Endothelial cell of umbilical vein (primary cell): ENCODE results near the gene COL26A1. TPM values are rescaled to one million over a fixed set of nuclear protein-coding genes. Genes with fewer than 3 reads are reported as not detected.

Experiments
- BruUV-seq: library from RNA; stranded (reverse); fragments of 400-500 nt; replicated peaks from 2 replicates; lab custom pipeline; 2021; lab: Mats Ljungman, UMichigan
- CTCF ChIA-PET: fragments of 300-600, 350-600 bp; sonication (Branson Sonifier 250); formaldehyde crosslinking; loops from one replicate; lab custom pipeline; 2021; ENCODE audit warnings: antibody characterized with exemption, inconsistent platforms; lab: Charles Lee
- POLR2A ChIA-PET: fragments of 300-600, 350-600 bp; sonication (Branson Sonifier 250); formaldehyde crosslinking; loops from one replicate; lab custom pipeline; 2021; ENCODE audit warnings: antibody characterized with exemption, inconsistent platforms; lab: Charles Lee
- DNase-seq: peaks from one replicate; pipeline ENCODE4 v3.0.0-alpha.2; 2011; ENCODE audit warnings: low read depth, low spot score
- FAIRE-seq: peaks from 2 replicates; lab custom pipeline; 2011; peaks lifted over from hg19 to GRCh38; lab: Jason Lieb, UNC
- H2AFZ ChIP-seq: 2 replicates; pipeline ENCODE4 v1.6.0; 2012; ENCODE audit warnings: low read depth, low read length, control low read depth, inconsistent platforms
- H3K27ac ChIP-seq: 2 replicates; pipeline ENCODE4 v1.5.1; 2011; ENCODE audit warnings: low read depth, mild to moderate bottlenecking, control low read depth, low read length, moderate library complexity; ENCODE audit not compliant: insufficient read depth
- H3K27me3 ChIP-seq, 2 experiments: 2 replicates each; pipeline versions ENCODE4 v1.6.0 to v1.6.1; 2011; ENCODE audit warnings: low read length in 2 of 2, mixed read lengths in 1 of 2; ENCODE audit not compliant: control insufficient read depth in 2 of 2, insufficient read depth in 2 of 2
- H3K36me3 ChIP-seq, 2 experiments: 2 replicates in 1 of 2; 3 replicates in 1 of 2; pipeline ENCODE4 v1.5.1; 2011; ENCODE audit warnings: low read length in 2 of 2, mild to moderate bottlenecking in 1 of 2, moderate library complexity in 1 of 2; ENCODE audit not compliant: control insufficient read depth in 2 of 2, insufficient read depth in 2 of 2; ENCODE audit errors: extremely low read depth in 1 of 2
- H3K4me1 ChIP-seq: 3 replicates; pipeline ENCODE4 v1.5.1; 2011; ENCODE audit warnings: mild to moderate bottlenecking, low read length; ENCODE audit not compliant: control insufficient read depth, insufficient read depth; ENCODE audit errors: extremely low read depth
- H3K4me2 ChIP-seq: 2 replicates; pipeline ENCODE4 v1.6.1; 2011; ENCODE audit warnings: low read length, control low read depth, mixed read lengths; ENCODE audit not compliant: insufficient read depth
- H3K4me3 ChIP-seq, 3 experiments: fragments of 200-600 bp in 1 of 3; sonication (generic), shearing (Covaris generic) in 1 of 3; replicated peaks in 1 of 3; 2 replicates each; pipeline ENCODE4 v1.5.1; 2011 to 2016; ENCODE audit warnings: control low read depth in 3 of 3, low read length in 3 of 3, mild to moderate bottlenecking in 2 of 3, inconsistent platforms in 1 of 3, low read depth in 1 of 3, moderate library complexity in 1 of 3; ENCODE audit not compliant: insufficient read depth in 1 of 3
- H3K79me2 ChIP-seq: 2 replicates; pipeline ENCODE4 v1.6.0; 2012; ENCODE audit warnings: low read length, inconsistent platforms; ENCODE audit not compliant: control insufficient read depth, insufficient read depth
- H3K9ac ChIP-seq: replicated peaks from 2 replicates; pipeline ENCODE3; 2011; ENCODE audit warnings: low read length, control low read depth; ENCODE audit not compliant: insufficient read depth; ENCODE audit errors: extremely low read depth
- H3K9me1 ChIP-seq: replicated peaks from 3 replicates; pipeline ENCODE4 v1.6.0; 2011; ENCODE audit warnings: mild to moderate bottlenecking, low read length; ENCODE audit not compliant: control insufficient read depth, insufficient read depth; ENCODE audit errors: extremely low read depth
- H3K9me3 ChIP-seq: replicated peaks from 2 replicates; pipeline ENCODE4 v1.5.1; 2012; ENCODE audit warnings: low read length, inconsistent platforms; ENCODE audit not compliant: control insufficient read depth, insufficient read depth
- H4K20me1 ChIP-seq: replicated peaks from 2 replicates; pipeline ENCODE3; 2011; ENCODE audit warnings: mild to moderate bottlenecking, low read length; ENCODE audit not compliant: control insufficient read depth, insufficient read depth; ENCODE audit errors: extremely low read depth
- CTCF ChIP-seq, 2 donors: IDR thresholded peaks; 1 replicate in 1 of 2; 2 replicates in 1 of 2; pipeline ENCODE4 v1.5.1; 2011; ENCODE audit warnings: low read length in 2 of 2, mild to moderate bottlenecking in 2 of 2, moderate library complexity in 2 of 2, control low read depth in 1 of 2, inconsistent platforms in 1 of 2, low read depth in 1 of 2; ENCODE audit not compliant: insufficient read depth in 1 of 2; ENCODE audit errors: extremely low read depth in 1 of 2
- EZH2 ChIP-seq: IDR thresholded peaks from 2 replicates; pipeline ENCODE4 v1.6.1; 2012; ENCODE audit warnings: borderline replicate concordance, low read depth, mild to moderate bottlenecking, moderate library complexity, low read length, inconsistent platforms; ENCODE audit not compliant: severe bottlenecking
- FOS ChIP-seq: IDR thresholded peaks from 2 replicates; pipeline ENCODE4 v1.6.1; 2011; ENCODE audit warnings: mild to moderate bottlenecking, low read length, moderate library complexity, borderline replicate concordance; ENCODE audit not compliant: insufficient read depth
- JUN ChIP-seq: IDR thresholded peaks from 2 replicates; pipeline ENCODE4 v1.6.1; 2011; ENCODE audit warnings: borderline replicate concordance, low read depth; ENCODE audit not compliant: insufficient read length, insufficient read depth
- MYC ChIP-seq: IDR thresholded peaks from one replicate; pipeline ENCODE4 v1.6.1; 2011; ENCODE audit warnings: mild to moderate bottlenecking, low read depth, low read length
- POLR2A ChIP-seq: IDR thresholded peaks from 2 replicates; pipeline ENCODE4 v1.6.1; 2012; ENCODE audit warnings: low read depth, mild to moderate bottlenecking, control low read depth, low read length
- POLR2AphosphoS5 ChIP-seq: IDR thresholded peaks from 2 replicates; pipeline ENCODE4 v1.6.1; 2012; ENCODE audit warnings: low read depth, mild to moderate bottlenecking, control low read depth, low read length, moderate library complexity; ENCODE audit not compliant: insufficient read depth
- dilution Hi-C: fragments of 300-500 bp; cut with MboI; formaldehyde crosslinking; loops from one replicate; pipeline ENCODE4 v1.15.0; 2019; ENCODE audit warnings: low sequenced_read_pairs; ENCODE audit not compliant: extremely low pct_ligation_motif_present
- intact Hi-C: fragments of 100-400 bp; cut with micrococcal nuclease; formaldehyde crosslinking; loops from one replicate; pipeline ENCODE4 v1.10.0; 2022
- polyA plus RNA-seq, 4 experiments: library from polyadenylated mRNA; depleted of rRNA in 3 of 4; stranded (reverse) in 3 of 4; unstranded in 1 of 4; fragments of >200 nt; gene quantifications; 2 replicates each; pipeline versions ENCODE4 v1.2.1 to v1.2.3, GENCODE V29; 2011 to 2012; ENCODE audit warnings: missing spikeins in 1 of 4
- total RNA-seq: library from RNA; stranded (reverse); gene quantifications from 2 replicates; pipeline ENCODE4 v1.2.3, GENCODE V29; 2021

Gene COL26A1
- total and polyA plus RNA-seq, 2 donors (not counting 3 experiments of a cell fraction or from before 2014, with no cell fraction given): not detected

GRCh38 chr7:101400751-101401150 is 38.1 kb downstream of the COL26A1 start:
- Histone ChIP-seq H2AFZ (no peak overlapping the region), H3K4me3 (no peak overlapping the region), H3K79me2 (no peaks in the 10 kb centered on the region), H3K4me2 (no peak overlapping the region), H3K4me1 (peaks cover 3% of the 10 kb centered on the region), H3K27me3 (peaks cover 8 to 13% of the 10 kb centered on the region in 2 experiments), H3K9ac (no peak overlapping the region), H3K36me3 (no peaks in the 10 kb centered on the region), H3K9me3 (no peaks in the 10 kb centered on the region), H3K9me1 (no peaks in the 10 kb centered on the region), H3K27ac (no peak overlapping the region), H4K20me1 (no peaks in the 10 kb centered on the region)
- DNase-seq: no peak
- intact Hi-C loops: no loop called here
- POLR2A ChIA-PET: no interaction called here
- no peak for FAIRE-seq
- no peak for TF ChIP-seq POLR2AphosphoS5
- TF ChIP-seq MYC: no peak
- BruUV-seq: no TSS peak
- dilution Hi-C loops: no loop called here
- CTCF ChIA-PET: interaction anchor here (1.2 kb wide), 1 partner anchor 11 kb away, joined by 4 read pairs; no protein-coding TSS in a partner anchor

- ChIA-PET CTCF (interaction anchor here (1.2 kb wide), 1 partner anchor 10 kb away, joined by 4 read pairs; no protein-coding TSS in a partner anchor), POLR2A (no interaction called here)
- DNase-seq: no peak
- H3K79me2 ChIP-seq: no peaks in the 10 kb centered on the region
- no peaks in the 10 kb centered on the region for H4K20me1 ChIP-seq
- H3K9ac ChIP-seq: no peak overlapping the region
- BruUV-seq: no TSS peak
- no peaks in the 10 kb centered on the region for H3K9me1 ChIP-seq
- no peaks in the 10 kb centered on the region for H3K9me3 ChIP-seq
- H3K4me3 ChIP-seq: no peak overlapping the region
- dilution Hi-C loops: no loop called here
- FAIRE-seq: no peak
- no peak overlapping the region for H2AFZ ChIP-seq
- intact Hi-C loops: no loop called here
- H3K4me1 ChIP-seq: peaks cover 3% of the 10 kb centered on the region
- TF ChIP-seq JUN (no peak), FOS (no peak), POLR2A (no peak), EZH2 (peak; percentile 11), CTCF (IDR thresholded peaks at IDR 0.05; ENCODE audit: extremely low read depth in 1 of 2, insufficient read depth in 1 of 2, low read depth in 1 of 2, low read length in 2 of 2) (no peak)
- H3K36me3 ChIP-seq: no peaks in the 10 kb centered on the region
- H3K27ac ChIP-seq: no peak overlapping the region
- H3K4me2 ChIP-seq: no peak overlapping the region
- H3K27me3 ChIP-seq: peaks cover 8 to 13% of the 10 kb centered on the region in 2 experiments
These were observed 38.9 kb downstream of the COL26A1 start for GRCh38 chr7:101401390-101402080.
